GM18868 (cell line): ENCODE measurements around the gene CHST11.
"Not testable (repeated sequence)": the region's sequence is repeated elsewhere in the genome, so short reads cannot be mapped to it uniquely, and the experiment has no call there.

Source experiments
- ATAC-seq: cut with Tn5 transposase; IDR thresholded peaks from one replicate; pipeline ENCODE4 v1.9.1; 2021; ENCODE audit warnings: mild to moderate bottlenecking, moderate library complexity; ENCODE audit not compliant: unreplicated experiment

CHST11 gene

GRCh38 chr12:104555648-104556047, 98.9 kb downstream of the CHST11 start:
- no peak for ATAC-seq

- no peak for ATAC-seq
Observed at GRCh38 chr12:104557488-104558195, 100.9 kb downstream of the CHST11 start.

DNA sequence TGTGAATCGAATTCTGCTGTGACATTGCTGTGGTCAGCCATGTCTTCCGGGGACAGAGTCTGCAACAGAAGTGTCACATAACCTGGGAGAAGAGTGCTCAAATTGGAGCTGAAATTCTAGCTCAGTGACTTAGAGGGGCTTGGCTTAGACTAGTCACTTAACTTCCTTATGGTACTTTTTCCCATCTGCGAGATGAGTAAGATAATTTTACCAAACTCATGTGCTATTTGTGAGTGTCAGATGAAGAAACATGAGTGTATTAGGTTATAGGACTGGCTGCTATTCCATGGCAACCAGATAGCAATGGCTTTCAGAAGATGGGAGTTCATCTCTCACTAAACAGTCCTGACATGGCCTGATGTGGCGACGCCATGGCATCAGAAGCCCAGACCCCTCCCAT, 104.1 kb downstream of the CHST11 start:
- no peak for ATAC-seq

DNA sequence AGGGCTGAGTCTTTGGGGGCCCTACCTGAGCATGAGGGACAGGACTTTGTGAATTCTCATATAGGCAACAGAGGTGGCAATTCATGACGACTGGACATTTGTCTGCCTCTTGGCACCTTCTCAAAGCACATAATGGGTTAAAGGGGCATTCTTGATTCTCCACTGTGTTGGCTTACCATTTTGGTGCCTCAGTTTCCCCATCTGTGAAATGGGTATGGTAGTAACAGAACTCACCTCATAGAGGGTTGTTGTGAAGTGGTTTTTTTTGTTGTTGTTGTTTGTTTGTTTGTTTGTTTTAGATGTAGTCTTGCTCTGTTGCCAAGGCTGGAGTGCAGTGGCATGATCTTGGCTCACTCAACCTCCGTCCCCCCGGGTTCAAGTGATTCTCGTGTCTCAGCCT, 106.0 kb downstream of the CHST11 start:
- ATAC-seq = no peak

DNA sequence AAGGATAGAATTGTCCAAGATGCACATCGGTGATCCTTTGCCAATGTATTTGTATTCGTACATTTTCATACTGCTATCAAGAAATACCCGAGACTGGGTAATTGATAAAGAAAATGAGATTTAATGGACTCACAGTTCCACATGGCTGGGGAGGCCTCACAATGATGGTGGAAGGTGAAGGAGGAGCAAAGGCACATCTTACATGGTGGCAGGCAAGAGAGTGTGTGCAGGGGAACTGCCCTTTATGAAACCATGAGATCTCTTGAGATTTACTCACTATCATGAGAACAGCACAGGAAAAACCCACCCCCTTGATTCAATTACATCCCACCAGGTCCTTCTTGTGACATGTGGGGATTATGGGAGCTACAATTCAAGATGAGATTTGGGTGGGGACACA, 107.9 kb downstream of the CHST11 start:
- ATAC-seq = not testable (repeated sequence)

GRCh38 chr12:104565606-104566243, 109.0 kb downstream of the CHST11 start:
- no peak for ATAC-seq

DNA sequence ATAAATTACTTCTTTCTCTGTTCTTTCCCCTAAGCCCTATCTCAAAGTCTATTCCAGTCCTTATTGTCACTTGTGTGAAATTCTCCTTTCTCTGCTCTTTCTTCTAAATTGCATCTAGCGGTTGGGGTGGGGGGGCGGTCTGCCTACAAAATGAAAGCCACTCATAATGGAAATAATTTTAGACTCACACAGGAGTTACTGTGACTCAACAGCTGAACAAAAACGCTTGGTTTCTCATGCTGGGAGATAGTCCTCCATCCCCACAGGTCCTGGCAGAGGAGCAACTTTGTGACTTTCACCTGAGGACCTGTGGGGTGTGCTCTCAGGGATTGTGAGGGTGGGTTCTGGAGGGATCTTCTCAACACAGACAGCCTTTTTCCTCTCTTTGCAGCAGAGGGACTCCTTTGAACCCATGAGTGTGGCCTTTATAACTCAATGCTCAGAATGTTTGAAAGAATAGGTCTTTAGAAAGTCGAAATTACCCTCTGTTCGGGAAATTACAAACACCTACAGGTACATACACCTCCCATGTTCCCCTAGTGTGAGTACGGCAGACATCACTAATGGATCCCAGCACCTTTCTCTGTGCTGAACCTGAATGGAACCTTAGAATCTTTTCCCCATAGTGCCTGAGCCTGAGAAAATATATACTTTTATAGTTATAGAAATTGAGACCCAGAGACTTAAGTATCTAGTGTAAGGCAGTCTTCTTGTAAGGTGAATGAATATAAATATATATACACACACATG, 109.7 kb downstream of the CHST11 start:
- ATAC-seq = no peak

DNA sequence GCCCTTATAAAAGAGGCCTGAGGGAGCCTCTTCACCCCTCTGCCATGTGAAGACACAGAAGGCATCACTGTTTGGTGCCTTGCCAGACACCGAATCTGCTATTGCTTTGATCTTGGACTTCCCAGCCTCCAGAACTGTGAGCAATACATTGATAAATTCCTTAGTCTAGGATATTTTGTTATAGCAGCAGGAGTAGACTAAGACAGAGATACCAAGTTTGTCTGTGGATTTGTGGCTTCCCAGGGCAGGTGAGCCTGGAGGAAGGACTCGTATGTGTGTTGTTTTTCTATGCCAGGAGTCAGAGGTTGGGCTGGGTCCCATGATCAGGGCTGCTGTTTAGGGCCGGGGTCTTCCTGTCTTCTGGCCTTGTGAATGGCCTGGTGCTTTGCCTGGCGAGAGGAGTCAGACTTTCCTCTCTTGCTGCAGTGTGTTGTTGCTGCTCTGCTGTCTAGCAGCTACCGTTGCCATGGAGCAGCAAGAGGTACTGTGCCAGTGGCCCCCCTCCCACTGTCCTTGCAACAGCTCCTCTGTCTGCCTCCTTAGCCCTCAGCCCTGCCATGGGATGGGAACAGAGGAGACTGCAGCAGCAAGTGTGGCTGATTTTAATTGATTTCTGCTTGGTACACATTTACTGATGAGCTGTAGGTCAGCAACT, 111.2 kb downstream of the CHST11 start:
- ATAC-seq = no peak

DNA sequence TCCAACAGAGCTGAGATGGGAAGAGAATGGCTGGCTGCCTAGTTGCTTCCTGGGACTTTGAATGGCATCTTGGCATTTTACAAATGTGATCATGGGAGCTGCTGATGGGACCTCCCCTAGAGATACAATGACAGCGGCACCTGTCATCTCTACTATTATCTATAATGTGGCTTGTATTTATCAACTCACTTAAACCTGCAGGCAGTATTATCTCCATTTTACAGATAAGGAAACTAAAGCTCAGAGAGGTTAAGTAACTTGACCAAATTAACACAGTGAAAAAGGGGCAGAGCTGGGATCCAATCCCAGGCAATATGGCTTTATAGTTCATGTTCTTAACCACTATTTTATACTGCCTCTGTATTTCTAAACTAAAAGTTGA, 111.7 kb downstream of the CHST11 start:
- ATAC-seq = no peak

GRCh38 chr12:104568935-104569334, 112.2 kb downstream of the CHST11 start:
- no peak for ATAC-seq

DNA sequence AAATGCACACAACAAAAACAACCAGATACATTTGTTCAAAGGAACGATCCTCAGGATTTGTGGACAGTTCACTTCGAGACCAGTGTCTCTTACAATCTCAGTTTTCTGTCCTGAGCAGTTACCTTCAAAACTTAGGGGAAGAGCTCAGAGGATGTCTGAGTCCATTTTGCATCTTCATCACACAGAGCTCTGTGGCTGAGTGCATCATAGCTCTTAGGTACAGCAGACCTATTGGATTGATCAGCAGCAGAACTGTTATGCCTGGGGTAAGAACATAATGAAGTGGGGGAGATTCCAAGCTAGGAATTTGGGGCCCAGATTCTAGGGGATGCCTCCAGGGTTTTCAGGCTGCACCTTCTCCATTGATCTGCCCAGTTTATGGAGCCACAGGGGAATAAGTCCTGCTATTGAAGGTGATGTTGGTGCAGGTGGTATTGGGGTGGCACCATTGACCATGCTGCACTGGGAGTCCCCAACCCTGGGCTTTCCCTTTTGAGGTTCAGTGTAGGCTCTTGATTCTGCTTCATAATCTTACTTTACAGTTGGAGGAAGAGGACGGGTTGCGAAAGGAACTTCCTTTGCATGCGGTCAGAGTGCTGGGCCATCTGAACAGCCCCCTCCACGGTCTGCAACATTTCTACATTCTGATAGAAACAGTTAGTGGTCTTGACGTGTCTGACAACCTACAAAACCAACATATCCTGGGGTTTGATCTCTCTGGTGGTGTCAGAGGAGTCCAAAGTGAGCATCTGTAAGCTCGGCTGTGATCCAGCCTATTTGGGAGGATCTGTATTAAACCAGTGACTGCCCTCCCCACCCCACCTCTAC, 112.8 kb downstream of the CHST11 start:
- peak; percentile 70 for ATAC-seq

GRCh38 chr12:104570174-104570907, 113.6 kb downstream of the CHST11 start:
- peak; percentile 1 for ATAC-seq

GRCh38 chr12:104571328-104571727, 114.6 kb downstream of the CHST11 start:
- peak; percentile 40 for ATAC-seq

- ATAC-seq = not testable (repeated sequence)
Observed at GRCh38 chr12:104574353-104574752, 117.6 kb downstream of the CHST11 start.

DNA sequence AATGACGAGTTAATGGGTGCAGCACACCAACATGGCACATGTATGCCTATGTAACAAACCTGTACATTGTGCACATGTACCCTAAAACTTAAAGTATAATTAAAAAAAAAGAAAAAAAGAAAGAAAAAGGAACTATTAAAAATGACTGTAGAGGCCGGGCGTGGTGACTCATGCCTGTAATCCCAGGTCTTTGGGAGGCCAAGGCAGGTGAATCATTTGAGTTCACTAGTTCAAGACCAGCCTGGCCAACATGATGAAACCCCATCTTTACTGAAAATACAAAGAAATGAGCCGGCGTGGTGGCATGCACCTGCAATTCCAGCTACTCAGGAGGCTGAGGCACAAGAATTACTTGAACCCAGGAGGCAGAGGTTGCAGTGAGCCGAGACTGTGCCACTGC, 118.0 kb downstream of the CHST11 start:
- not testable (repeated sequence) for ATAC-seq

- ATAC-seq = no peak
Observed at GRCh38 chr12:104575442-104576186, 118.9 kb downstream of the CHST11 start.

DNA sequence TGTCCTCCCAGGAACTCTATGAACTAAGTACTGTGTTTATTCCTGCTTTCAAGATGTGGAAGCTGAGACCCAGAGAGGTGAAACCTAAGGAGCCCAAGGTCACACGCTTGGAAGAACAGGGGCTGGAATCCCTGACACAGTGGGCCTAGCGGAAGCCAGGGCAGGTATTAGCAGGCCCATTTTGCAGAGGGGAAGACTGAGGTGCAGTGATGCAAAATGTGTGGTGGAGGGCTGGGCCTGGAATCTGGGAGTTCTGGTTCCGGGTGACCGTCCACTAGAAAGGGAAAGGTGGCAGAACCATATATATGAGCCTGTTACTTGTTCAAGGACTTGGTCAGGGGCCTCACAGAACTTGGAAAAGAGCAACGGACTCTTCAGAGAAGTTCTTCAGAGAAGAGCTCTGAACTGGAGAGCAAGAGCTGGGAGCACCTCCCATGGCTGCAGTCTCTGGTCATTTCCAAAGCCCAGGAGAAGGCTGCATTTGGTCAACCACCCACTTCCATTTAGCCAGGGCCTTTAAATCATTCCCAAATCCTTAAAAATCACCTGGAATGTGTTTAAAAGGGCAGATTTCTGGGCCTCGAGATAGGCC, 119.5 kb downstream of the CHST11 start:
- no peak for ATAC-seq

DNA sequence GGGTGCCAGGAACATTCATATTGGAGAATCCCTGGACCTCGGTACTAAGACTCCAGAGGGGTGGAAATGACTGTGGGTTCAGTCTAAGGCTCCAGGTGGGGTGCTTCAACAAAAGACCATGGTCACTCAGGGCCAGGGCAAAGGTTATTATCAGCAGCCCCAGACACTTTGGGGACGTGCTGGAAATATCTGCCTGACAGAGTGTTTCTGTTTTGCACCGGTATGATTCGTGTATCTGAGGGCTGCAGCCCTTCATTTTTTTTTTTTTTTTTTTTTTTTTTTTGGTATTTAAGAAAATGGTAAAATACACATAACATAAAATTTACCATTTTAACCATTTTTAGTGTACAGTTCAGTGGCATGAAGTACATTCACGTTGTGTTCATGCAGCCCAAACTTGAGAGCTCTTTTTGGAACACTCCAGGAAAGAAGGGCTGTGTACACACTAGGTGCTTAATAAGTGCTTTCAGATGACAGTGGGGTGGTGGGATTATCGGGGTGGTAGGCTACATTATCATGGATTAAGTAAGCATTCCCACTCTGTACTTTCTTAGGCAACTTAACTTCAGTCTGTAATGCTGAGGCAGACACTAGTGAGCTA, 120.3 kb downstream of the CHST11 start:
- no peak for ATAC-seq
